ENCODE measurements around the gene PSMB4. TPM values are rescaled to one million over a fixed set of nuclear protein-coding genes. Genes with fewer than 3 reads are reported as not detected.
"Not testable (repeated sequence)": the region's sequence is repeated elsewhere in the genome, so short reads cannot be mapped to it uniquely, and the experiment has no call there.

The PSMB4 gene
- total RNA-seq, 1 experiment from 2014 or later = 320 TPM

- BruUV-seq (replicated peaks) = no TSS peak
- POLR2A ChIA-PET = no interaction called here
- peaks cover 11% of the 10 kb centered on the region for H3K4me1 Mint-ChIP-seq (ENCODE audit: insufficient read depth, unreplicated experiment)
- no peak overlapping the region for H3K27ac Mint-ChIP-seq (ENCODE audit: low read depth, unreplicated experiment)
- intact Hi-C loops (cut with micrococcal nuclease) = no loop called here
- CTCF ChIA-PET = interaction anchor here (0.7 kb wide), 1 partner anchor 22 kb away, joined by 3 read pairs; the partner anchor contains the start of gene PSMB4
- H3K27me3 Mint-ChIP-seq (ENCODE audit: insufficient read depth, unreplicated experiment) = peaks cover 22% of the 10 kb centered on the region
- no peak for DNase-seq (ENCODE audit: unreplicated experiment)
- no peaks in the 10 kb centered on the region for H3K9me3 Mint-ChIP-seq (ENCODE audit: unreplicated experiment)
- no peaks in the 10 kb centered on the region for H3K36me3 Mint-ChIP-seq (ENCODE audit: insufficient read depth, unreplicated experiment)
- no peak overlapping the region for H3K4me3 Mint-ChIP-seq (ENCODE audit: unreplicated experiment)
- TF ChIP-seq, protein P1, sequence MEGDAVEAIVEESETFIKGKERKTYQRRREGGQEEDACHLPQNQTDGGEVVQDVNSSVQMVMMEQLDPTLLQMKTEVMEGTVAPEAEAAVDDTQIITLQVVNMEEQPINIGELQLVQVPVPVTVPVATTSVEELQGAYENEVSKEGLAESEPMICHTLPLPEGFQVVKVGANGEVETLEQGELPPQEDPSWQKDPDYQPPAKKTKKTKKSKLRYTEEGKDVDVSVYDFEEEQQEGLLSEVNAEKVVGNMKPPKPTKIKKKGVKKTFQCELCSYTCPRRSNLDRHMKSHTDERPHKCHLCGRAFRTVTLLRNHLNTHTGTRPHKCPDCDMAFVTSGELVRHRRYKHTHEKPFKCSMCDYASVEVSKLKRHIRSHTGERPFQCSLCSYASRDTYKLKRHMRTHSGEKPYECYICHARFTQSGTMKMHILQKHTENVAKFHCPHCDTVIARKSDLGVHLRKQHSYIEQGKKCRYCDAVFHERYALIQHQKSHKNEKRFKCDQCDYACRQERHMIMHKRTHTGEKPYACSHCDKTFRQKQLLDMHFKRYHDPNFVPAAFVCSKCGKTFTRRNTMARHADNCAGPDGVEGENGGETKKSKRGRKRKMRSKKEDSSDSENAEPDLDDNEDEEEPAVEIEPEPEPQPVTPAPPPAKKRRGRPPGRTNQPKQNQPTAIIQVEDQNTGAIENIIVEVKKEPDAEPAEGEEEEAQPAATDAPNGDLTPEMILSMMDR (IDR thresholded peaks at IDR 0.05; ENCODE audit: unreplicated experiment) = no peak
Measured at GRCh38 chr1:151377150-151377884, 22.1 kb upstream of the PSMB4 start.

DNA sequence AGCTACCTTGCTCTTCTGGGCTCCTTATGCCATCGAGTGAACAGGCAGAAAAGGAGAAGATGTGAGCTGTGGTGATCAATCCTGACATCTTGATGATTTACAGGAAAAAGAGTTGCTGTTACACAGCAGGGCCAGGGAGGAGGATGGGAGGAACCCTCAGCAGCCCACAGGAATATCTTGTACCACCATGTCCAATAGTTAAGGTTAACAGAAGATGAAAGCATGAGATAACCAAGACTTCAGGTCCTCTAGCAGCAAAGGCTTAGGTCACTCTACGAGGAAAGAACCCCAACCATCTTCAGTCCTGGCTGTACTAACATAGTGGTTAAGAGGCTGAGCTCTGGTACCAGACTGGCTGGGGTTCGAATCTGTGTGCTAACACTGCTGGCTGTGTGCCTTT lies 14.8 kb upstream of the PSMB4 start:
- ChIA-PET CTCF (interaction anchor here (0.6 to 1.1 kb wide), 5 partner anchors 13 to 364 kb away, joined by 3 to 5 read pairs (median 3); no protein-coding TSS in a partner anchor), POLR2A (interaction anchor here (0.6 to 3.8 kb wide), 9 partner anchors 11 to 524 kb away, joined by 3 to 21 read pairs (median 4); partner anchors contain the start of genes PSMB4 and SELENBP1)
- no peaks in the 10 kb centered on the region for H3K36me3 Mint-ChIP-seq (ENCODE audit: insufficient read depth, unreplicated experiment)
- DNase-seq (ENCODE audit: unreplicated experiment) = no peak
- H3K4me1 Mint-ChIP-seq (ENCODE audit: insufficient read depth, unreplicated experiment) = no peaks in the 10 kb centered on the region
- H3K27ac Mint-ChIP-seq (ENCODE audit: low read depth, unreplicated experiment) = no peak overlapping the region
- TF ChIP-seq, protein P1 (IDR thresholded peaks at IDR 0.05; ENCODE audit: unreplicated experiment) = no peak
- intact Hi-C loops (cut with micrococcal nuclease) = no loop called here
- no peaks in the 10 kb centered on the region for H3K27me3 Mint-ChIP-seq (ENCODE audit: insufficient read depth, unreplicated experiment)
- BruUV-seq (replicated peaks) = no TSS peak
- no peak overlapping the region for H3K4me3 Mint-ChIP-seq (ENCODE audit: unreplicated experiment)
- no peaks in the 10 kb centered on the region for H3K9me3 Mint-ChIP-seq (ENCODE audit: unreplicated experiment)

DNA sequence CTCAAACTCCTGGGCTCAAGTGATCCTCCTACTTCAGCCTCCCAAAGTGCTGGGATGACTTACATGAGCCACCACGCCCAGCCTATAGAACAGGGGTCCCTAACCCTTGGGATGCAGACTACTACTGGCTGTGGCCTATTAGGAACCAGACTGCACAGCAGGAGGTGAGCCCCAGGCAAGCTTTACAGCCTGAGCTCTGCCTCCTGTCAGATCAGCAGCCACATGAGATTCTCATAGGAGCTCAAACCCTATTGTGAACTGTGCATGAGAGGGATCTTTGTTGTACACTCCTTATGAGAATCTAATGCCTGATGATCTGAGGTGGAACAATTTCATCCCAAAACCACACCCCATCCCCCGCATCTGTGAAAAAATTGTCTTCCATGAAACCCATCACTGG lies 13.4 kb upstream of the PSMB4 start:
- CTCF ChIA-PET = interaction anchor here (1.1 to 1.5 kb wide), 2 partner anchors 11 to 45 kb away, joined by 4 to 6 read pairs; no protein-coding TSS in a partner anchor
- no peak overlapping the region for H3K4me3 Mint-ChIP-seq (ENCODE audit: unreplicated experiment)

DNA sequence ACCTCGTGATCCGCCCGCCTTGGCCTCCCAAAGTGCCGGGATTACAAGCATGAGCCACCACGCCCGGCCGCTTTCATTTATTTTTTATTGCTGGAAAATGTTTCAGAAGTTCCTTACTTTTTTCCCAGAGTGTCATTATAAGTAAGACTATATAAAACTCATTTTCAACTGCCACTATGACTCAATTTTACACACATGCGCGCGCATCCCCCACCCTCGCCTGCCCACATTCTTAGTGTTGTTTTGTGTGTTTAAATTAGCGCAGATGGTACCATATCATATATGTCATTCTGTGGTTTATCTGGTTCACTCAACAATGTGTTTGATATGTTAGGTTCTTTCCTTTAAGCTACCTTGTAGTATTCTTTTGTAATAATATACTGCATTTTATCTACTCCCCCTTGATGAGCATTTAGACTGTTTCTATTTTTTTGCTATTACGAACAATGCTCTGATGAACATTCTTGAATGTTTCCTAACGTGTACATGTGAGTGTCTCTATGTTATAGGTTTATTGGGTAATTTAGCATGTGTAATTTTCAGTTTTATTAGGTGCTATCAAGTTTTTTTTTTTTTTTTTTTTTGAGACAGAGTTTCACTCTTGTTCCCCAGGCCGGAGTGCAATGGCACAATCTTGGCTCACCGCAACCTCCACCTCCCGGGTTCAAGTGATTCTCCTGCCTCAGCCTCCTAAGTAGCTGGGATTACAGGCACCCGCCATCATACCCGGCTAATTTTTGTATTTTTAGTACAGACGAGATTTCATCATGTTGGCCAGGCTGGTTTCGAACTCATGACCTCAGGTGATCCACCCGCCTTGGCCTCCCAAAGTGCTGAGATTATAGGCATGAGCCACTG lies 8.9 kb upstream of the PSMB4 start:
- H3K36me3 Mint-ChIP-seq (ENCODE audit: insufficient read depth, unreplicated experiment); H3K27ac Mint-ChIP-seq (ENCODE audit: low read depth, unreplicated experiment); DNase-seq (ENCODE audit: unreplicated experiment); H3K4me3 Mint-ChIP-seq (ENCODE audit: unreplicated experiment); intact Hi-C loops (cut with micrococcal nuclease); H3K4me1 Mint-ChIP-seq (ENCODE audit: insufficient read depth, unreplicated experiment); CTCF ChIA-PET; BruUV-seq (replicated peaks); H3K9me3 Mint-ChIP-seq (ENCODE audit: unreplicated experiment); H3K27me3 Mint-ChIP-seq (ENCODE audit: insufficient read depth, unreplicated experiment): not testable (repeated sequence)
- POLR2A ChIA-PET = interaction anchor here (1.4 kb wide), 1 partner anchor 9 kb away, joined by 3 read pairs; the partner anchor contains the start of gene PSMB4

More for the DNA sequence above, 13.4 kb upstream of the PSMB4 start:
- no peaks in the 10 kb centered on the region for H3K27me3 Mint-ChIP-seq (ENCODE audit: insufficient read depth, unreplicated experiment)
- no peak overlapping the region for H3K27ac Mint-ChIP-seq (ENCODE audit: low read depth, unreplicated experiment)
- no TSS peak for BruUV-seq (replicated peaks)
- TF ChIP-seq, protein P1 (IDR thresholded peaks at IDR 0.05; ENCODE audit: unreplicated experiment) = no peak
- POLR2A ChIA-PET = interaction anchor here (0.6 to 3.8 kb wide), 6 partner anchors 8 to 105 kb away, joined by 3 to 21 read pairs (median 8); partner anchors contain the start of genes PSMB4 and SELENBP1
- no peaks in the 10 kb centered on the region for H3K36me3 Mint-ChIP-seq (ENCODE audit: insufficient read depth, unreplicated experiment)
- H3K4me1 Mint-ChIP-seq (ENCODE audit: insufficient read depth, unreplicated experiment) = no peaks in the 10 kb centered on the region
- intact Hi-C loops (cut with micrococcal nuclease) = no loop called here
- no peak for DNase-seq (ENCODE audit: unreplicated experiment)
- H3K9me3 Mint-ChIP-seq (ENCODE audit: unreplicated experiment) = no peaks in the 10 kb centered on the region
